Measurements from ENCODE around the gene UMODL1.
A peak's percentile ranks its signal among the peaks of the same experiment; 100 is the strongest.

Gene UMODL1

GRCh38 chr21:42040411-42041180 is 30.5 kb upstream of the UMODL1 start:
- DNase-seq = no peak

- no peak for DNase-seq
Measured at GRCh38 chr21:42041246-42041645, 29.9 kb upstream of the UMODL1 start.

- no peak for DNase-seq
Measured at GRCh38 chr21:42041711-42042110, 29.4 kb upstream of the UMODL1 start.

GRCh38 chr21:42042651-42043050 is 28.5 kb upstream of the UMODL1 start:
- DNase-seq = no peak

- DNase-seq = no peak
Measured at GRCh38 chr21:42043201-42043895, 27.8 kb upstream of the UMODL1 start.

GRCh38 chr21:42043961-42044360 is 27.2 kb upstream of the UMODL1 start:
- no peak for DNase-seq

GRCh38 chr21:42044871-42045495 is 26.1 kb upstream of the UMODL1 start:
- DNase-seq = no peak

- DNase-seq = no peak
Measured at GRCh38 chr21:42047821-42048613, 23.1 kb upstream of the UMODL1 start.

- no peak for DNase-seq
Measured at GRCh38 chr21:42048870-42049577, 22.1 kb upstream of the UMODL1 start.

- no peak for DNase-seq
Measured at GRCh38 chr21:42049578-42050430, 21.3 kb upstream of the UMODL1 start.

GRCh38 chr21:42051788-42052187 is 19.3 kb upstream of the UMODL1 start:
- peak in 1 of 2 donors; percentile 7 for DNase-seq

- no peak for DNase-seq
Measured at GRCh38 chr21:42055425-42055824, 15.7 kb upstream of the UMODL1 start.

GRCh38 chr21:42056468-42056867 is 14.6 kb upstream of the UMODL1 start:
- no peak for DNase-seq

- DNase-seq = no peak
Measured at GRCh38 chr21:42056996-42057689, 14.0 kb upstream of the UMODL1 start.

GRCh38 chr21:42057851-42058437 is 13.2 kb upstream of the UMODL1 start:
- DNase-seq = no peak

GRCh38 chr21:42058631-42059111 is 12.4 kb upstream of the UMODL1 start:
- no peak for DNase-seq

GRCh38 chr21:42059141-42059540 is 12.0 kb upstream of the UMODL1 start:
- no peak for DNase-seq

- no peak for DNase-seq
Measured at GRCh38 chr21:42059721-42060120, 11.4 kb upstream of the UMODL1 start.

- no peak for DNase-seq
Measured at GRCh38 chr21:42060166-42060565, 11.0 kb upstream of the UMODL1 start.
